ENCODE results near the gene ZNF808.
"Not testable (repeated sequence)": the region's sequence is repeated elsewhere in the genome, so short reads cannot be mapped to it uniquely, and the experiment has no call there.

ZNF808 gene

GRCh38 chr19:52584736-52585440, 57.4 kb downstream of the ZNF808 start:
- in situ Hi-C loops (cut with MboI; ENCODE audit: low pct_unique_long_range_greater_than_20kb, low sequenced_read_pairs), result no loop called here
- DNase-seq, result no peak

GRCh38 chr19:52585604-52586003, 58.1 kb downstream of the ZNF808 start:
- in situ Hi-C loops (cut with MboI; ENCODE audit: low pct_unique_long_range_greater_than_20kb, low sequenced_read_pairs), result no loop called here
- DNase-seq, result no peak

GRCh38 chr19:52590728-52591127, 63.3 kb downstream of the ZNF808 start:
- no peak for DNase-seq
- in situ Hi-C loops (cut with MboI; ENCODE audit: low pct_unique_long_range_greater_than_20kb, low sequenced_read_pairs), result no loop called here

- no peak for DNase-seq
- in situ Hi-C loops (cut with MboI; ENCODE audit: low pct_unique_long_range_greater_than_20kb, low sequenced_read_pairs), result no loop called here
Observed at GRCh38 chr19:52592301-52592700, 64.8 kb downstream of the ZNF808 start.

- DNase-seq; in situ Hi-C loops (cut with MboI; ENCODE audit: low pct_unique_long_range_greater_than_20kb, low sequenced_read_pairs): not testable (repeated sequence)
Observed at GRCh38 chr19:52593441-52593840, 66.0 kb downstream of the ZNF808 start.

GRCh38 chr19:52599241-52599640, 71.8 kb downstream of the ZNF808 start:
- in situ Hi-C loops (cut with MboI; ENCODE audit: low pct_unique_long_range_greater_than_20kb, low sequenced_read_pairs), result no loop called here

GRCh38 chr19:52600639-52601024, 73.2 kb downstream of the ZNF808 start:
- DNase-seq, result no peak
- in situ Hi-C loops (cut with MboI; ENCODE audit: low pct_unique_long_range_greater_than_20kb, low sequenced_read_pairs), result no loop called here

More at GRCh38 chr19:52599241-52599640, 71.8 kb downstream of the ZNF808 start:
- no peak for DNase-seq

GRCh38 chr19:52601025-52601973, 73.8 kb downstream of the ZNF808 start:
- in situ Hi-C loops (cut with MboI; ENCODE audit: low pct_unique_long_range_greater_than_20kb, low sequenced_read_pairs), result no loop called here

GRCh38 chr19:52601974-52602366, 74.5 kb downstream of the ZNF808 start:
- peak; percentile 38 for DNase-seq
- in situ Hi-C loops (cut with MboI; ENCODE audit: low pct_unique_long_range_greater_than_20kb, low sequenced_read_pairs), result not testable (repeated sequence)

More at GRCh38 chr19:52601025-52601973, 73.8 kb downstream of the ZNF808 start:
- peak; percentile 86 for DNase-seq

- in situ Hi-C loops (cut with MboI; ENCODE audit: low pct_unique_long_range_greater_than_20kb, low sequenced_read_pairs), result no loop called here
- DNase-seq, result no peak
Observed at GRCh38 chr19:52602941-52603340, 75.5 kb downstream of the ZNF808 start.

GRCh38 chr19:52603558-52604207, 76.2 kb downstream of the ZNF808 start:
- in situ Hi-C loops (cut with MboI; ENCODE audit: low pct_unique_long_range_greater_than_20kb, low sequenced_read_pairs), result no loop called here
- DNase-seq, result no peak
